Left lung (tissue), 10 donors: Measurements from ENCODE around the gene KCNQ1OT1. TPM values are rescaled to one million over a fixed set of nuclear protein-coding genes. Genes with fewer than 3 reads are reported as not detected.

Experiments used
- ATAC-seq: fragments of 200-7000 bp; cut with Tn5 transposase; one replicate; pipeline ENCODE4 v1.9.1; 2020; ENCODE audit warnings: moderate library complexity
- DNase-seq, 4 donors: peaks; one replicate each; pipeline ENCODE4 v3.0.0-alpha.2; 2013 to 2020
- H3K27ac ChIP-seq, 2 donors: fragments of 200-600 bp; sonication (generic) in 1 of 2; one replicate each; pipeline versions ENCODE4 v1.5.0 to v1.8.0; 2020 to 2021
- H3K27me3 ChIP-seq, 2 donors: fragments of 200-600 bp; sonication (generic) in 1 of 2; one replicate each; pipeline versions ENCODE4 v1.5.0 to v1.8.0; 2020 to 2021
- H3K36me3 ChIP-seq, 2 donors: fragments of 200-600 bp; sonication (generic) in 1 of 2; one replicate each; pipeline versions ENCODE4 v1.5.0 to v1.8.0; 2020 to 2021
- H3K4me1 ChIP-seq, 2 donors: fragments of 200-600 bp; one replicate each; pipeline ENCODE4 v1.8.0; 2021
- H3K4me3 ChIP-seq, 2 donors: fragments of 200-600 bp; sonication (generic) in 1 of 2; one replicate each; pipeline versions ENCODE4 v1.5.0 to v1.8.0; 2020 to 2021; ENCODE audit warnings: mild to moderate bottlenecking in 1 of 2
- H3K9me3 ChIP-seq, 2 donors: fragments of 200-600 bp; sonication (generic) in 1 of 2; one replicate each; pipeline versions ENCODE4 v1.5.0 to v1.8.0; 2020 to 2021
- CTCF ChIP-seq, 2 donors: fragments of 200-600 bp; sonication (generic) in 1 of 2; IDR thresholded peaks; one replicate each; pipeline versions ENCODE4 v1.5.0 to v1.8.0; 2021; ENCODE audit warnings: antibody characterized with exemption in 2 of 2
- intact Hi-C, 2 donors: fragments of 100-400 bp; cut with DNase I; formaldehyde crosslinking; loops; one replicate each; pipeline versions ENCODE4 v1.11.2 to v1.14.2; 2022
- polyA plus RNA-seq, 6 donors: library from polyadenylated mRNA; unstranded; fragments of 120-200 nt; gene quantifications; one replicate each; pipeline ENCODE4 v1.2.1, GENCODE V29; 2013; ENCODE audit not compliant: insufficient read length in 6 of 6
- total RNA-seq, 2 donors: library from RNA; stranded (reverse); fragmentation: NEBNext Ultra II Directional; extraction: Animal tissue kit (Norgen Biotek cat#: 25700); gene quantifications; one replicate each; pipeline ENCODE4 v1.2.1, GENCODE V29; 2021
- donor health status: DM: no; HTN: yes; CAD: no.
- donor health status: DM: no; HTN: no; CAD: no.

Gene KCNQ1OT1
- total and polyA plus RNA-seq, 8 donors: 1.9 to 2.9 (median 2.7) TPM

DNA sequence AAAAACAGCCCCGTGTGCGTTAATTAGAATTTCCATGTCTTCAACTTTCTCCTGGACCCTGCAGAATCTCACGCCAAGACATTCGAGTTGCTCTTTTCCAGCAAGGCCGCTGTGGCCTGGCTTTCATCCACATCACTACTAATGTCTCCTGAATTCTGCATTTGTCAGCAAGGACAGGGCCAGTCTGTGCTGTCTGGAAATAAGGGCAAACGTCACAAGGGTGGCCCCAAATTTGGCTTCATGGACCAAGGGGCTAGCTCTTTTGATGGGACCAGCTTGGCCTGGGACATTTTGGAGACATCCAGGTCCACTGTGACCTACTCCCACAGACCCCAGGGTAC lies 33.4 kb downstream of the KCNQ1OT1 start:
- no peak for TF ChIP-seq CTCF (IDR thresholded peaks at IDR 0.05)
- Histone ChIP-seq H3K27ac (no peak overlapping the region), H3K4me1 (no peaks in the 10 kb centered on the region), H3K9me3 (no peaks in the 10 kb centered on the region), H3K36me3 (peaks cover 0 to 21% of the 10 kb centered on the region in 2 donors), H3K4me3 (no peak overlapping the region), H3K27me3 (no peaks in the 10 kb centered on the region)
- no peak for ATAC-seq
- peak in 1 of 4 donors; percentile 32 for DNase-seq
- intact Hi-C loops: no loop called here

DNA sequence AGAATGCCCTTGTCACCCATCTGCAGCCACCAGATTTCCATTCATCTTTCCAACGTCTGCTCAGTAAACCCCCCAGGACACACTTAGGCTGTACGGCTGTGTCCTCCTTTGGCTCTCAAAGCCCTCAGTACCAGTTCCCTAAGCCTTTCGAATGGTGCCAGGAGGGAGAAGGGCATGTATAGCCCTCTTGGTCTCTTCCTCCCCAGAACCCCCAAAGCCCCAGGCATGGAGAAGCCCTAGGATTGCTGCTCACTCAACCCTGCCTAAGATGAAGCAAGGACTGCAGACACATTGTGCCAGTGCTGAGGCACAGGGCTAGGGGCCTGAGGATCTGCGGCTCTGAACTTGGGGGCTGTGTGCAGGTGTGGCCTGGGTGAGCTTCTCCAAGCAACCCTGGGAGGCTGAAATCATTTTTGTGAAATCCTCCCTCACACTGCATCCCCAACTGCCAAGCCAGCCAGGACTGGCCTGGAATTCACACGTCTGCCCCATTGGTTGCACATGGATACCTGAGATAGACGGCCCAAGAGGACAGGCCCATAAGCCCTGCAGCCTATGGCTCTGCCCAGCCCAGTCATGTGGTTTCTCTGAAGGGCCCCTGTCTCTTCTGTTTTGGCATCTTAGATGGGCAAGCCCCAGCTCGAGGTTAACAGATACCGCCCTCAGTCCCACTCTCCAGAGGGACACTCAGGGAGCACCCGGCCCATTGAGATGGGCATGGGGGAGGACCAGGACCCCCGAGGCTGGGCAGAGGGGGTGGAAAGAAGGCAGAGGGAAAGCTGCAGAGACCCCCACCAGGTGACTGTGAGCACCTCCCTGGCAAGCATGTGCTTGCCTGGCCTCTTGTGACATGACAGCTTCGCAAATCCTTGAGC lies 34.0 kb downstream of the KCNQ1OT1 start:
- H3K9me3 ChIP-seq: peaks cover 0 to 3% of the 10 kb centered on the region in 2 donors
- no peak for TF ChIP-seq CTCF (IDR thresholded peaks at IDR 0.05)
- no peaks in the 10 kb centered on the region for H3K27me3 ChIP-seq
- no peak overlapping the region for H3K27ac ChIP-seq
- H3K4me3 ChIP-seq: no peak overlapping the region
- DNase-seq: peak in 1 of 4 donors; percentile 30
- H3K4me1 ChIP-seq: no peaks in the 10 kb centered on the region
- peaks cover 0 to 21% of the 10 kb centered on the region in 2 donors for H3K36me3 ChIP-seq
- intact Hi-C loops: no loop called here
- no peak for ATAC-seq

GRCh38 chr11:2664791-2665525 lies 34.8 kb downstream of the KCNQ1OT1 start:
- intact Hi-C loops: no loop called here
- Histone ChIP-seq H3K27ac (no peak overlapping the region), H3K4me1 (no peaks in the 10 kb centered on the region), H3K36me3 (peaks cover 0 to 21% of the 10 kb centered on the region in 2 donors), H3K27me3 (no peaks in the 10 kb centered on the region), H3K9me3 (peaks cover 0 to 11% of the 10 kb centered on the region in 2 donors), H3K4me3 (no peak overlapping the region)
- DNase-seq: no peak
- TF ChIP-seq CTCF (IDR thresholded peaks at IDR 0.05): no peak
- no peak for ATAC-seq

GRCh38 chr11:2664376-2664775 lies 35.4 kb downstream of the KCNQ1OT1 start:
- peak in 1 of 4 donors; percentile 28 for DNase-seq

More at GRCh38 chr11:2664376-2664775, 35.4 kb downstream of the KCNQ1OT1 start:
- ATAC-seq: no peak
- H3K9me3 ChIP-seq: peaks cover 0 to 14% of the 10 kb centered on the region in 2 donors
- H3K27me3 ChIP-seq: no peaks in the 10 kb centered on the region
- H3K27ac ChIP-seq: no peak overlapping the region
- peaks cover 0 to 21% of the 10 kb centered on the region in 2 donors for H3K36me3 ChIP-seq
- no peak overlapping the region for H3K4me3 ChIP-seq
- TF ChIP-seq CTCF (IDR thresholded peaks at IDR 0.05): no peak
- intact Hi-C loops: no loop called here
- H3K4me1 ChIP-seq: no peaks in the 10 kb centered on the region
